HepG2 (cell line): ENCODE measurements around the gene FGD6. TPM values are rescaled to one million over a fixed set of nuclear protein-coding genes. Genes with fewer than 3 reads are reported as not detected.

ENCODE experiments used
- ATF7-NPFF ChIP-seq: sonication (generic); formaldehyde crosslinking; IDR thresholded peaks from 2 replicates; pipeline ENCODE4 v1.8.1; 2023; ENCODE audit warnings: mild to moderate bottlenecking, low read depth, missing genetic modification reagents, moderate library complexity
- ELF3 ChIP-seq: IDR thresholded peaks from 2 replicates; pipeline ENCODE4 v1.6.1; 2016; ENCODE audit warnings: missing genetic modification reagents, missing compliant biosample characterization
- KLF6 ChIP-seq: IDR thresholded peaks from 2 replicates; pipeline ENCODE4 v1.8.0; 2016; ENCODE audit warnings: missing biosample characterization, missing genetic modification reagents
- MED8 ChIP-seq: sonication (generic); formaldehyde crosslinking; IDR thresholded peaks from 2 replicates; pipeline ENCODE4 v1.8.1; 2023; ENCODE audit warnings: mild to moderate bottlenecking, missing genetic modification reagents; ENCODE audit not compliant: insufficient replicate concordance
- NFRKB ChIP-seq: fragments of 450-650 bp; IDR thresholded peaks from 2 replicates; pipeline ENCODE4 v1.6.1; 2017
- THAP11 ChIP-seq: IDR thresholded peaks from 2 replicates; pipeline ENCODE4 v1.6.1; 2016; ENCODE audit warnings: missing biosample characterization, missing genetic modification reagents
- TSC22D2 ChIP-seq: sonication (generic); formaldehyde crosslinking; IDR thresholded peaks from 2 replicates; pipeline ENCODE4 v1.5.1; 2020; ENCODE audit warnings: missing genetic modification reagents, mild to moderate bottlenecking, borderline replicate concordance
- ZBED4 ChIP-seq: sonication (generic); formaldehyde crosslinking; IDR thresholded peaks from 2 replicates; pipeline ENCODE4 v1.4.0; 2020; ENCODE audit warnings: missing genetic modification reagents, borderline replicate concordance
- ZNF263 ChIP-seq: sonication (generic); formaldehyde crosslinking; IDR thresholded peaks from 2 replicates; pipeline ENCODE4 v1.4.0; 2020; ENCODE audit warnings: missing genetic modification reagents
- ZNF430 ChIP-seq: sonication (generic); formaldehyde crosslinking; IDR thresholded peaks from 2 replicates; pipeline ENCODE4 v1.9.0; 2021; ENCODE audit warnings: mild to moderate bottlenecking, missing genetic modification reagents
- ZNF546 ChIP-seq: sonication (generic); formaldehyde crosslinking; conservative IDR thresholded peaks from 2 replicates; pipeline ENCODE4 v1.8.1; 2023; ENCODE audit warnings: mild to moderate bottlenecking, missing genetic modification reagents
- polyA plus RNA-seq, 8 experiments: library from polyadenylated mRNA; depleted of rRNA in 3 of 8; stranded (reverse) in 7 of 8; unstranded in 1 of 8; fragments of >200 nt; fragmentation: Illumina TruSeq in 4 of 8; extraction: Trizol in 4 of 8; gene quantifications; 2 replicates each; pipeline versions ENCODE4 v1.2.1 to v1.2.3, GENCODE V29; 2011 to 2016; ENCODE audit warnings: low read depth in 4 of 8, missing spikeins in 1 of 8, mixed read lengths in 1 of 8; ENCODE audit not compliant: insufficient read depth in 1 of 8
- total RNA-seq, 5 experiments: library from RNA; depleted of rRNA; stranded (reverse); fragments of >200 nt; fragmentation: Illumina TruSeq; extraction: Trizol; gene quantifications; 2 replicates each; pipeline ENCODE4 v1.2.3, GENCODE V29; 2016; ENCODE audit warnings: low read depth in 1 of 5
- TF ChIP-seq, protein P1 (sequence below): sonication (generic); formaldehyde crosslinking; IDR thresholded peaks from 2 replicates; pipeline ENCODE4; 2020; ENCODE audit warnings: missing genetic modification reagents, mild to moderate bottlenecking, borderline replicate concordance
- TF ChIP-seq, protein P2 (sequence below): sonication (generic); formaldehyde crosslinking; IDR thresholded peaks from one replicate; pipeline ENCODE4 v1.5.1; 2020; ENCODE audit warnings: mild to moderate bottlenecking, missing genetic modification reagents; ENCODE audit errors: not compliant biosample characterization

FGD6 gene
- total and polyA plus RNA-seq, 2 of the 13 experiments (the other 11 are each of a cell fraction or from before 2014, with no cell fraction given) = 2.2 to 4.3 TPM

- TF ChIP-seq, protein P1, sequence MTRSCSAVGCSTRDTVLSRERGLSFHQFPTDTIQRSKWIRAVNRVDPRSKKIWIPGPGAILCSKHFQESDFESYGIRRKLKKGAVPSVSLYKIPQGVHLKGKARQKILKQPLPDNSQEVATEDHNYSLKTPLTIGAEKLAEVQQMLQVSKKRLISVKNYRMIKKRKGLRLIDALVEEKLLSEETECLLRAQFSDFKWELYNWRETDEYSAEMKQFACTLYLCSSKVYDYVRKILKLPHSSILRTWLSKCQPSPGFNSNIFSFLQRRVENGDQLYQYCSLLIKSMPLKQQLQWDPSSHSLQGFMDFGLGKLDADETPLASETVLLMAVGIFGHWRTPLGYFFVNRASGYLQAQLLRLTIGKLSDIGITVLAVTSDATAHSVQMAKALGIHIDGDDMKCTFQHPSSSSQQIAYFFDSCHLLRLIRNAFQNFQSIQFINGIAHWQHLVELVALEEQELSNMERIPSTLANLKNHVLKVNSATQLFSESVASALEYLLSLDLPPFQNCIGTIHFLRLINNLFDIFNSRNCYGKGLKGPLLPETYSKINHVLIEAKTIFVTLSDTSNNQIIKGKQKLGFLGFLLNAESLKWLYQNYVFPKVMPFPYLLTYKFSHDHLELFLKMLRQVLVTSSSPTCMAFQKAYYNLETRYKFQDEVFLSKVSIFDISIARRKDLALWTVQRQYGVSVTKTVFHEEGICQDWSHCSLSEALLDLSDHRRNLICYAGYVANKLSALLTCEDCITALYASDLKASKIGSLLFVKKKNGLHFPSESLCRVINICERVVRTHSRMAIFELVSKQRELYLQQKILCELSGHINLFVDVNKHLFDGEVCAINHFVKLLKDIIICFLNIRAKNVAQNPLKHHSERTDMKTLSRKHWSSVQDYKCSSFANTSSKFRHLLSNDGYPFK = peak; percentile 72; the same call in 1 of the 2 replicates
- TF ChIP-seq NFRKB = no peak
- no peak for TF ChIP-seq MED8
- TF ChIP-seq ZNF263 = peak; percentile 90
- TF ChIP-seq, protein P2, sequence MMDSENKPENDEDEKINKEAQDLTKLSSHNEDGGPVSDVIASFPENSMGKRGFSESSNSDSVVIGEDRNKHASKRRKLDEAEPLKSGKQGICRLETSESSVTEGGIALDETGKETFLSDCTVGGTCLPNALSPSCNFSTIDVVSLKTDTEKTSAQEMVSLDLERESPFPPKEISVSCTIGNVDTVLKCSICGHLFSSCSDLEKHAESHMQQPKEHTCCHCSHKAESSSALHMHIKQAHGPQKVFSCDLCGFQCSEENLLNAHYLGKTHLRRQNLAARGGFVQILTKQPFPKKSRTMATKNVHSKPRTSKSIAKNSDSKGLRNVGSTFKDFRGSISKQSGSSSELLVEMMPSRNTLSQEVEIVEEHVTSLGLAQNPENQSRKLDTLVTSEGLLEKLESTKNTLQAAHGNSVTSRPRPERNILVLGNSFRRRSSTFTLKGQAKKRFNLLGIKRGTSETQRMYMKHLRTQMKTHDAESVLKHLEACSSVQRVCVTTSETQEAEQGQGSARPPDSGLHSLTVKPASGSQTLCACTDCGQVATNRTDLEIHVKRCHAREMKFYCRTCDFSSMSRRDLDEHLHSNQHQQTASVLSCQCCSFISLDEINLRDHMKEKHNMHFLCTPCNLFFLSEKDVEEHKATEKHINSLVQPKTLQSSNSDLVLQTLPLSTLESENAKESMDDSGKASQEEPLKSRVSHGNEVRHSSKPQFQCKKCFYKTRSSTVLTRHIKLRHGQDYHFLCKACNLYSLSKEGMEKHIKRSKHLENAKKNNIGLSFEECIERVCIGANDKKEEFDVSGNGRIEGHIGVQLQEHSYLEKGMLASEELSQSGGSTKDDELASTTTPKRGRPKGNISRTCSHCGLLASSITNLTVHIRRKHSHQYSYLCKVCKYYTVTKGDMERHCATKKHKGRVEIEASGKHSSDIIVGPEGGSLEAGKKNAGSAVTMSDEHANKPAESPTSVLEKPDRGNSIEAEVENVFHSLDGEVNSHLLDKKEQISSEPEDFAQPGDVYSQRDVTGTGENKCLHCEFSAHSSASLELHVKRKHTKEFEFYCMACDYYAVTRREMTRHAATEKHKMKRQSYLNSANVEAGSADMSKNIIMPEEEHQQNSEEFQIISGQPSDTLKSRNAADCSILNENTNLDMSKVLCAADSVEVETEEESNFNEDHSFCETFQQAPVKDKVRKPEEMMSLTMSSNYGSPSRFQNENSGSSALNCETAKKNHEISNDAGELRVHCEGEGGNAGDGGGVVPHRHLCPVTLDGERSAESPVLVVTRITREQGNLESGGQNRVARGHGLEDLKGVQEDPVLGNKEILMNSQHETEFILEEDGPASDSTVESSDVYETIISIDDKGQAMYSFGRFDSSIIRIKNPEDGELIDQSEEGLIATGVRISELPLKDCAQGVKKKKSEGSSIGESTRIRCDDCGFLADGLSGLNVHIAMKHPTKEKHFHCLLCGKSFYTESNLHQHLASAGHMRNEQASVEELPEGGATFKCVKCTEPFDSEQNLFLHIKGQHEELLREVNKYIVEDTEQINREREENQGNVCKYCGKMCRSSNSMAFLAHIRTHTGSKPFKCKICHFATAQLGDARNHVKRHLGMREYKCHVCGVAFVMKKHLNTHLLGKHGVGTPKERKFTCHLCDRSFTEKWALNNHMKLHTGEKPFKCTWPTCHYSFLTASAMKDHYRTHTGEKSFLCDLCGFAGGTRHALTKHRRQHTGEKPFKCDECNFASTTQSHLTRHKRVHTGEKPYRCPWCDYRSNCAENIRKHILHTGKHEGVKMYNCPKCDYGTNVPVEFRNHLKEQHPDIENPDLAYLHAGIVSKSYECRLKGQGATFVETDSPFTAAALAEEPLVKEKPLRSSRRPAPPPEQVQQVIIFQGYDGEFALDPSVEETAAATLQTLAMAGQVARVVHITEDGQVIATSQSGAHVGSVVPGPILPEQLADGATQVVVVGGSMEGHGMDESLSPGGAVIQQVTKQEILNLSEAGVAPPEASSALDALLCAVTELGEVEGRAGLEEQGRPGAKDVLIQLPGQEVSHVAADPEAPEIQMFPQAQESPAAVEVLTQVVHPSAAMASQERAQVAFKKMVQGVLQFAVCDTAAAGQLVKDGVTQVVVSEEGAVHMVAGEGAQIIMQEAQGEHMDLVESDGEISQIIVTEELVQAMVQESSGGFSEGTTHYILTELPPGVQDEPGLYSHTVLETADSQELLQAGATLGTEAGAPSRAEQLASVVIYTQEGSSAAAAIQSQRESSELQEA (CRISPR knock-in tag) = no peak
- TF ChIP-seq THAP11 (CRISPR knock-in tag) = peak; percentile 100
- peak; percentile 56; the same call in 1 of the 2 replicates for TF ChIP-seq ZNF430 (CRISPR knock-in tag)
- 0 out of 2 replicates have a peak, but pooled peaks have one; percentile 39 for TF ChIP-seq ZBED4 (CRISPR knock-in tag)
- peak; percentile 49; the same call in 1 of the 2 replicates for TF ChIP-seq ELF3 (CRISPR knock-in tag)
- peak; percentile 85; the same call in 1 of the 2 replicates for TF ChIP-seq ZNF546 (CRISPR knock-in tag)
- no peak; the same call in 1 of the 2 replicates for TF ChIP-seq TSC22D2 (CRISPR knock-in tag)
- TF ChIP-seq ATF7-NPFF (CRISPR knock-in tag) = peak; percentile 66; the same call in 1 of the 2 replicates
- TF ChIP-seq KLF6 (CRISPR knock-in tag) = peak; percentile 69; the same call in 1 of the 2 replicates
Observed at GRCh38 chr12:95217377-95218149, at the start of gene FGD6, which contains the start of gene VEZT (continued).
